ENCODE data around the gene TET2.

Gene TET2

DNA sequence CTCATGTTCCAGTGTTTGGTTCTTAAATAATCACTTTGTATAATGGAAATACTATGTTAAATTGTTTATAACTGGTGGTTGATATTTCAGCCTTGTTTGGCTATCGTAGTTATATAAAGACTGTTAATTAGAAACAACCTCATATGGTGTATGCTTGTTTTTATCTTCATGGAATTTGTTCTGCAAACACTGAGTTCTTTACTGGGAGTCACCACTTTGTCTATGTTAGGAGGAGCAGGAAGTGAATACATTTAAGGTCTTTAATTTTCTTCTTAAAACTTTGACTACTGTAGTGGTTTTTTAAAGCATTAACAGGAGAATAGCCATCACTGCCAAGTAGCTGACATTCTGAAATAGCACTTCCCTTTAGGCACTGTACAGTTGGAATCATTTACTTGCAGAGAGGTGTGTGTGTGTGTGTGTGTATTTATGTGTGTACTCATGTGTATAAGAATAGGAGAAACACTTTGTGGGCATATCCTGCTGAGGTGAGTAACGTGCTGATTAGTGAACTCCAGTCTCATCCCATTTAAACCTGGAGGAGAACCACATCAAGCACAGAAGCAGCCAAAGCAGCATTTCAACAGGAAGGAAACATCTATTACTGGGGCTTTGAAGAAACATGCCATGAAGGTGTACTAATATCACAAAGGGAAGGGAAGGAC, 37.8 kb downstream of the TET2 start:
- no peak for DNase-seq (ENCODE audit: low read depth)

DNA sequence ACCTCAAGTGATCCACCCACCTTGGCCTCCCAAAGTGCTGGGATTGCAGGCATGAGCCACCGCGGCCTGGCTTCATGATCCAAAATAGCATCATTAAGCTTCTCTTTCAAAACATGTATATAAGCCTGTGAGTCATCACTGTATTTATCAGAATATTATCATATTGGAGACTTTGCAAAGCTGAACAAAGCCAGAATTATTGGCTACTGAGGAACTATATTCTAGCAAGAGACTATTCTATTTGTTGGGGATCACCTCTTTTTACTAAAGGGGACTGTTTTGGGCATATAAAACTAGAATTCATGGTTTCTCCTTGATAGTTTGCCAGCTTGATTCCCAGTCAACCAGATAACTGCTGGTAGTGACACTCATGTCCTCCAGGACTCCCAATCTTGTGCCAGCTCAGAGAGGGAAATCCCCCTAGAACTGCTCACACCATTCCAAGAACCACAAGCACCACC, 40.1 kb downstream of the TET2 start:
- DNase-seq (ENCODE audit: low read depth): no peak

DNA sequence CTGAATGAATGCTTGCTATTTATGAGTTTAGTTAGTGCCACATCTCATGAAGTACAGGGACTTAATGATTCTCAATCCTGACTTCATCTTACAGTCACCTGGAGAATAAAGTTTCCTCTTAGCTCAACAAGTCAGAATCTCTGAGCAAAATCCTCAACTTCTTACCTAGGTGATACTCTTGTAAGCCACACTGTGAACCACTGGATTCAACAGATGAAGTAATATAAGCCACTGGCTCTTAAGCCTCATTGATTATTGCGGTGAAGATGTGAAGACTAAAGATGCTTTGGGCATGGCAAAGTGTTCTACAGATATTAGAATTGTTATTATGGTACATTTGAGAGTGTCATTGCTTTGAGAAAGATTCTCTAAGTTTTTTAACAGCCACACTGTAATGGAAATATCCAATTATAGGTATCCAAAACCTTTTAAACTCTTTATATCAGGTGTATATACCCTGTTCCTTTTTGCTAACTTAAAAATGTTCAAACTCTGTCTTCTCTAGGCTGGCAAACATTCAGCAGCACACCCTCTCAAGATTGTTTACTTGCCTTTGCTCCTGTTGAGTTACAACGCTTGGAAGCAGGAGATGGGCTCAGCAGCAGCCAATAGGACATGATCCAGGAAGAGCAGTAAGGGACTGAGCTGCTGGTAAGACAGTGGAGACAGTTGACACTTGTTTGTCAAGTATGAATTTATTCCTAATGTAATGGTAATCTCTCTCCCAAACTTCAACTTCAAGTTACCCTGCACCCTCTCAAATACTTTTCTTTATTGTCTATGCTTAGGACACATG, 43.4 kb downstream of the TET2 start:
- DNase-seq (ENCODE audit: low read depth): no peak

DNA sequence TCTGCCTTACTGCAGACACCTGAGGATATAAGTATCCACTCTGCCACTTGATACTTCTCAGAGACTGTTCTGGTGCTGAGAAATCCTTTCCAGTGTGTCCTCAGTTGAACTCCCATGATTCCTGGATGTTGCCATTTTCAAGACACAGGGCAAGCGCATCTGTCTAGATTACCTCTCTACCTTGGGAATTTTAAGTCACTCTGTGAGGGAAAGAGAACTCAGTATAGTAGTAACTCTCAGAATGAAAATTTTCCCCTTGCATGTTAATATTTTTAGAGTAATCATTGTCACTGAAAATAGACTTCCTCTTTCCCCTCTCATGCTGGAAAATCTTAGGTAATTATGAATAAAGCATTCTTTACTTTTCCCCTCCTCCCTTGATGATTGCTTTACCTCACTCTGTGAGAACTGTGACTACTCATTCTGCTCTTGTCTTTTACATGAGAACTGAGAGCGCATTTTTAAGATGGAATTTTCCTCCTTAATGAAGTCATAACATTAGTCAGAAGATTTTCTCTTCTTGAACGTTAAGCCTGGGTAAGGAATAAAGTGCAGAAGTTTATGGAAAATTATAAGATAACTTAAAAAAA, 45.0 kb downstream of the TET2 start:
- DNase-seq (ENCODE audit: low read depth): peak; percentile 31

DNA sequence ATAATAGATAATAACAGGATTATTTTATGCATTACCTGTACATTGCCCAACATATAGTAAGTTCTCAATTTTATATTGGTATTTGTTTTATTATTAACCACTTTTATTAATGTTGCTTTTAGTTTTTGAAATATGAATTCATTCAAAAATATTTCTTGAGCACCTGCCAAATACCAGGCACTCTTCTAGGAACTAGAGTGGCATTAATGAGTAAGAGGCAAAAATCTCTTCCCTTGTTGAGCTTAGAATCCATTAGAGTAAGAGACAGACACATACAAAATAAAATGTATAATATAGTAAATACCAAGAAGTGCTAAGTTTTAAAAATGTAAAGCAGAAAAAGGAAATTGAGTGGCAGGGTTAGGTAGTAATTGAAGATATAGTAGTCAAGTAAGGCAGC, 45.8 kb downstream of the TET2 start:
- DNase-seq (ENCODE audit: low read depth): no peak

DNA sequence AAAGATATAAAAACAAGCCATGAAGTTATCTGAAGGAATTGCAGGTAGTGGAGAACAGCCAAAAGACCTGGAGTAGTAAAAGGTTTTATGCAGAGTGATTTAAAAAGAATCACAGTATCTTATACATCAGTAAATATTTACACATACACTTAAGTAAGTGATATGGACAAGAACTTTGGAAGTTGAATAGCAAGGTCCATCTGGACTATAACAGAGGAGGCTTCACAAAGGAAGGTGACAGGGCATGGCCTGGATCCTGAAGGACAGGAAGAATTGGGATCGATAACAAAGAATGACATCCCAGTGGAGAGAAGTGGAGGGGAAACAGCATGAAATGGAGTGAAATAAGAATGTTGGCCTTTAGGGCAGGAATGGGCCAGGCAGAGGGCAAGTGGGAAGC, 46.2 kb downstream of the TET2 start:
- no peak for DNase-seq (ENCODE audit: low read depth)

DNA sequence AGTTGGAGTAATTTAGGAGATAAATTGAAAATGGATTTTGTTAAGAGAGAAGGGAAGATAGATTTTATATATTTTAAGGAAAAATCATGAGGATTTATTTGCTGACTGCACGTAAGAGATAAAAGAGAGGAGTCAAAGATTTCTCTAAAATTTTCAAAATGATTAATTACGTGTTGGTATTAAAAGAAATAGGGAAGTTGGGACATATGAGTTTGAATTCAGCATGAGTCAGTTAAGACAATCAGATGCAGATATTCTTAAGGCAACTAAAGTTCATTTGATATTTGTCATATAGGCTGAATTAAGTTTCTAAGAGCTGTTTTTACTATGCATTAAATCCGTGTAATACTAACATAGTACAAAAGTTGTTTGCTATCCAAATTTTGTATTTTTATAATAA, 46.9 kb downstream of the TET2 start:
- no peak for DNase-seq (ENCODE audit: low read depth)

DNA sequence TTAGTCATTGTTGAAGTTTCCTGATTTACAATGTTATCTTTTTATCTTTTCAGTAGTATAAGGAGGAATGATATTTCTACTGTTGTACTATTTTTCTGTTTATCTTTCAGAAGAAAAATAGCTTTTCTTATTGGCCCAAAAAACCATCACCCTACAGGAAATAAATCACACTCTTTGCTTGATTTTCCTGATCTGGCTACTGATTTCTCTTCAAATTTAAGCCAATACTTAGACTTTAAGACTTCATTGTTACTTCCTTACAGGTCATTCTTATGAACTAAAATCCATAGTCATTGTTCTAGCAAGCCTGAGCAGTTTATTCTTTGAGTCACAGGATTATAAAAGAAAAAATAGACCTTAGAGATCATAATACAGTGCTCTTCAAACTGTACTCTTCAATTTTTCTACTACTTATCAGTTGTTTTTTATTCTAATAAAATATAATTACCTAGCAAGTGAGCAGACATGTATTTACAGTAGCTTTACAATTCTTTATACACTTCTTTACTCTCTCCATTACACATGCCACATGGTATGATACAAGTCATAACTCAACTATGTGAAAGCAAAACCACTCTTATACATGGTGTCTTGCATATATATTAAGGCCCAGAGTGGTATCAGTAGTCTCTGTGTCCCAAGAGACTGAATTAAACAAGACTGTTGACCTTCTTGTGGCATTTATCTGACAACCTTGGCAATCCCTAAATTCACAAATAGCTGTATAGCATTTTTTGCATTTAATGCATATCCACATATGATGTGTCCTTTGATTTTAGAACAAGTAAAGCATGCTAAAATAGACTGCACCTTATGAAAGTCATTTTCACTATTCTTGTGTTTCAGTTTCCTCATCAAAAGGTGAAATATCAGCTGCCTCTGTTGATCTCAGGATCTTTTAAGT, 47.9 kb downstream of the TET2 start:
- DNase-seq (ENCODE audit: low read depth): no peak

DNA sequence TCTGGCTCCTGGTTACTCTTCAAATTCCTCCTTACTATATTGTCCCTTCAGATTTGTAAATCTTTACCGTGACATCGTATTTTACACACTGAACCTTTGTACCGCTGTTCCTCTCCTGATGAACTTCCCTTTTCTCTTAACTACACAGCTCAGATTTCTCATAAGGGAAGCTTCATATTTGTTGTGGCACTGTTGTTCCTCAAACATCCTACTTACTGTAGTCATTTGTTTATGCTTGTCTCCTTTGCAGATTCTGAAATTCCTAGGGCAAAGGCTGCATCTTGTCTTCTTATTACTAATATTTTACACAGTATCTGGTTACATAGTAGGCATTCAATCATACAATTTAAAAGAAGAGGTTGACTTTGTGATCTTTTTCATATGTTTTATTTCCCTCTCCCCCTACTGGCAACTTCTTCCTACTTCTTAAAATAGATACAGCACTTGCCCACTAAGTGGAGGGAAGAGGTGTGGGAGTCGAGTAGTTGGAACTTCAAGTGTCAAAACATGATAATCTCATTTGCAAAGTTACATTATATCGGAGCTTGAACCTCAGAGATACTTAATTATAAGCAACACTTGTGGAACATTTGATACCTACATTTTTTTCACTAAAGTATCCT, 50.0 kb downstream of the TET2 start:
- DNase-seq (ENCODE audit: low read depth): no peak

DNA sequence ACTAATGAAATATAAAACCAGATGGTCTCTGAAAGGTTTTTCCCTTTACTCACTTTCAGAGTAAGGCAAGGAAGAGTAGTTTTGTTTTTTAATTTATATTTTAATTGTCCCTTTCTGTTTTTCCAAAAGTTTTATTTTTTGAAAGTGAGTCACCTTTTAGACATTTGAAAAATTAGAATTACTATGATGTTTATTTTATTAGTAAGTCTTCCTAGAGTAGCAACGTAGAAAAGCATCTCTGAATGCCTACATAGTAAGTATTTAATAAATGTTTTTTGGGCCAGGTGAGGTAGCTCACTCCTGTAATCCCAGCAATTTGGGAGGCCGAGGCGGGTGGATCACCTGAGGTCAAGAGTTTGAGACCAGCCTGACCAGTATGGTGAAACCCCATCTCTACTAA, 51.1 kb downstream of the TET2 start:
- no peak for DNase-seq (ENCODE audit: low read depth)

DNA sequence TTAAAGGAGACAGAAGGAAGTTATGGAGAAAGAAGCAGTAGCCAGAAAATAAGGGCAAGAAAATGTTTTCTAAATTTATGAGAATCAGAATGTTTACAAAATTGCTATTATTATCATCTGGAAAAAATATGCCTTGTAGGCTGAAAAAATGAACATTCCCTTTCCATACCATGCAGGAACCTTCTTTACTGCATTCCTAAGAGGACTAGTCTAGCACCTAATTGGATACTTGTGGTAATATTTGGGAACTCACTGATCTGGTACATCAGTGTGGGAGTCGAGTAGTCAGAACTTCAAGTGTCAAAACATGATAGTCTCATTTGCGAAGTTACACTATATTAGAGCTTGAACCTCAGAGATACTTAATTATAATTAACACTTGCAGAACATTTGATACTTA, 51.9 kb downstream of the TET2 start:
- no peak for DNase-seq (ENCODE audit: low read depth)

DNA sequence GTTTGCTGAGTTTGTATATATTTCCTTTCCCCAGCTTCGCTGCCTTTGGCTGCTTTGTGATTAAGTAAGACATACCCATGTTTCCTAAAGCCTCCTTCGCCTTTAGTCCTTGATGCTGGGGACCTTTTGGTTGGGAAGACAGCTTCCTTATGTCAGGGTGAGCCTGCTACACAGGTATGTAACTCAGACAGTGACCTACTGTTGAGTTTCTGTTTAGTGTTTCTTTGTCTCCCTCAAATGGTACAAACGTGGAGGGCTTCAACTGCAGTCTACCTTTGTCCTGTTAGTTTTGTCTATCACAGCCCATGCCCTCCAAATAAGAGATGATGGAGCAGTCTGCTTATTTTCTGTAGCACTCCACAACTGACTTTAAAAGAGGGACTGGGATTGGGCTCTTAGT, 59.5 kb downstream of the TET2 start:
- DNase-seq (ENCODE audit: low read depth): no peak

DNA sequence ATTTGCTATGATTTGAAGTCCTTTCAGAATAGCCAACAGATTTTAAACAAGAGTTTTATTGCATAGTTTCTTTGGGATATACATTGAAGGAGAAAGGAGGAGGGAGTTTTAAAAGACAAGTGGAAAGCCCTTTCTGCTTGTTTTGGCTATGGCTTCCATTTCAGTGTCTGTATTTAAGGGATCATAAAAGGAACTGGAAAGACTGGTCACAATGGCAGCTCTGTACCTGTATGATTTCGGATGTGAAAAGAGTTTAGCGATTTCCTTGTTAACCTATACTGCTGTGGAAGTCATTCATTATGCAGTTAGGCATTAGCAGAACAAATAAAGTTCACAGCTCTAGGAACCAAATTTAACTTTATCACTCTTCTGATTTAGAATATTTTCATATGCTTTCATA, 60.7 kb downstream of the TET2 start:
- DNase-seq (ENCODE audit: low read depth): no peak

DNA sequence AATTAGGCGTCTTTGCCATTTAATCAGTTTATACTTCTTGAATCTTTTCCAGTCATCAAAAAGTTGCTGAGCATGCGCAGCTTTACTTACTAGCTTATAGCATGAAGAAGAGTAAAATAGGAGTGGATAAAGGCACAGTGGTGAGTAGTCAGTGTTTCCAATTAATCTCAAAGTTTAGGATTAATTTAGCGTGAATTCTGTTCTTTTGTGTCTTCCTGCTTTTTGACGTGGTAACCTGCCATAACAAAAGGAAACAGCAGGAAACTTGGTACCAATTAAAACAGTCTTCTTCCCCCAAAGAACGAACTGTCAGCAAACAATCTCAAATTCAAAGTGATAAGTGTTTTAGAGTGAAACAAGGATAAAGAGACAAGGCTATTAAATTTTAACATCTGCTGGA, 61.9 kb downstream of the TET2 start:
- DNase-seq (ENCODE audit: low read depth): no peak

DNA sequence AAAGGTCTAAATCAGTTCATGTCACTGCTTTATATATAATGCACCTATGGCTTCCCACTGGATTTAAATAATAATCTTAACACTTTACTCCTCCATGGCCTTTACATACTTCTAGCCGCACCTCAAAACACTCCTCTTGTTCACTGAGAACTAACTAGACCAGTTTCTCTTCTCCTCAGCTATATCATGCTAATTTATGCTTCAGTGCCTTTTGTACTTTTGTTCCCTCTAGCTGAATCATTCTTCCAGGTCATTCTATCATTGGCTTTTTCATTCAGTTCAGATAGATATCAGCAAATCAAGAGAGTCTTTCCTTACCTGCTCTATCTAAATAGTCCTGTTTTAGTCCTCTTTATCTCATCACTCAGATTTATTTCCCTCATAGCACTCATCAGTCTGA, 64.2 kb downstream of the TET2 start:
- DNase-seq (ENCODE audit: low read depth): no peak

DNA sequence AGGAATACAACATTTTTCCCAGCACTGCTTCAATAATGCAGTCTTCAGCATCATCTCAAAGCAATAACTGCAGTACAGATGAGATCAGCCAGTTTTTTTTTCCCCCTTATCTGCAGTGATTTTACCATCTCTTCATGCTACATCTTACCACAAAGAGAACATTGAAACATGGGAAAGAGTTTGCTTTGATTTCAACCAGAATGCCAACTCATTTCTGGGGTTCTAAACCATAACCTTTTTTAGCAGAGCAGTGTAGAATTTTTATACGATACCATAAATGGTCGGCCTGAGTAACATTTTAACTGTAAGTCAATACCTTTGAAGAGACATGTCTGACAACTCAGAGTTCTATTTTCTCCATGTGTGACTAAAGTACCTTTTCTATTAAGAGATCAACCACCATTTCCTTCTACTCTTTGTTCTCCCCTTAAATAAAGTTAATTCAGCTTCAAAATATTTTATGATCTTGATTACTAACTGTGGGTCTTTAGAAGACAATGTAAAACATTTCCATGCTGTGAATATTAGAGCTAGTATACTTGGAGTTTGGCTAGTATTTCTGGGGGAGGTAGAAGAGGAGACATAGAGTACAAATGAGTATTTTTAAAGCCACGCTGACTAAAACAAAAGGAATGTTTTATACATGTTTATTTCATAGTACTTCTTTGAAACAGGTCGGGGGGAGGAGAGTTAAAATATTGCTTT, 69.1 kb downstream of the TET2 start:
- DNase-seq (ENCODE audit: low read depth): no peak

DNA sequence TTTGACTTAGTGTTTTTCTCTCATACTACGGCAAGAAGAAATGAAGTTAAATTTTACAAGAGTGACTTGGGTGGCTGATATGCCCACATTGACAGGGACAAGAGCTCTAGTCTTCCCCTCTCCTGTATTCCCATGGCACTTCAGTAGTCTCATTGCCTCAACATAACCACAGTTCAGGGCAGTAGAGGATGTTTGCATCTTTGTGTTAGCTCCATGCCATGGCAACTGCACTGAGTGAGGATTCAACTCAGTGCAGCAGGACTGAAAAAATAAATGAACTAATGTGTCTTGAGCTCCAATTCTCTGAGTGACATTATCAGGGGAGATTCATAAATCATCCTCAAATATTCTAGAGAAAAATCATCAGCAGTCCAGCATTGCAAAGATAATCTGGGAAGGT, 78.8 kb downstream of the TET2 start:
- DNase-seq (ENCODE audit: low read depth): no peak

DNA sequence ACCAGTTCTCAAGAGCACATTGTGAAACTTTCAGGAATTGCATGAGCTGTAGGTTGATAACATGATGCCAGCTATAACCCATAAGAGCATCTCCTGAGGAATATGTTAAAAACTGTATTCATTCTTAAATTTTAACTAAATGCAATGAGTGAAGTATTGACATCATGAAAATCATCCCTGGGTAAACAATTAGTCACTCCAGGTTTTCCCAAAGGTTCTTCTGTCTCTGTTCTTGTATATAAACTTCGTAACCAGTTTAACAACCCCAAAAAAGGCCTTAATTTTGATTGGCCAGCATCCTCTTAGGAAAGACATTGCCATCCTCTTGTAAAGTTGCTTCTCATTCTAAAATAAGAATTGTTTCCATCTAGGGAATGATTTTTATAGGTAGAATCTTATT, 80.4 kb downstream of the TET2 start:
- no peak for DNase-seq (ENCODE audit: low read depth)

DNA sequence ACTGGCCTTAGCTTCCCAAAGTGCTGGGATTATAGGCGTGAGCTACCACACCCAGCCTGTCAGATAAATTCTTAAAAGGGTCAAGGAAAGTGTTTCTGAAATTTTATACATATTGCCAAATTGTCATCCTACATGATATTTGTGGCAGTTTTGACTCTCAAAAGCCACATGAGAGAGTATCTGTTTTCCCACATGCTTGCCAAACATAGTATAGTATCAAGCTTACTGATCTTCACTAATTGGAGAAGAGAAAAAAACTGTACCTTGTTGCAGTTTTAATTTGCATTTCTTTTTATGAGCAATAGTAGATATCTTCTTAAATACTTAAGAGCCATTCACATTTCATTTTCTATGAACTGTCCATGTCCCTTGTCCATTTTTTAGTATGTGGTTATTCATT, 83.6 kb downstream of the TET2 start:
- DNase-seq (ENCODE audit: low read depth): no peak

DNA sequence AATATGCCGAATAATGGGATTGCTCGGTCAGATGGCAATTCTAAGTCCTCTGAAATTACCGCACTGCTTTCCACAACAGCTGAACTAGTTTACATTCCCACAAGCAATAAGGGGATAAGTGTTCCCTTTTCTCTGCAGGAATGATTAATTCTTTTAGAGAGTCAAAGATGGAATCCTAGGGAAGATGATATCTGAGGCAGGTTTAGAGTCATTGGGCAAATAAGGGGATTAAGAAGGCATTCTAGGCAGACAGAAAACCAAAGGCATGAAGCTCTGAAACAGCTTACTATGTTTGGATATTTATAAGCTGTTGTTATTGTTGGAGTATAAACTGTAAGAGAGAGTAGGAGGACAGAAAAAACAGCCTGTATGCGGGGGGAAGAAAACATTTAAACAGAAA, 85.7 kb downstream of the TET2 start:
- DNase-seq (ENCODE audit: low read depth): no peak

DNA sequence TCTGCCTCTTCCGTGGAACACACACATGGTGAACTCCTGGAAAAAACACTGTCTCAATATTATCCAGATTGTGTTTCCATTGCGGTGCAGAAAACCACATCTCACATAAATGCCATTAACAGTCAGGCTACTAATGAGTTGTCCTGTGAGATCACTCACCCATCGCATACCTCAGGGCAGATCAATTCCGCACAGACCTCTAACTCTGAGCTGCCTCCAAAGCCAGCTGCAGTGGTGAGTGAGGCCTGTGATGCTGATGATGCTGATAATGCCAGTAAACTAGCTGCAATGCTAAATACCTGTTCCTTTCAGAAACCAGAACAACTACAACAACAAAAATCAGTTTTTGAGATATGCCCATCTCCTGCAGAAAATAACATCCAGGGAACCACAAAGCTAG, 87.9 kb downstream of the TET2 start:
- DNase-seq (ENCODE audit: low read depth): no peak

All from stromal cell of bone marrow (primary cell).